HEK293 (cell line): Measurements from ENCODE around the gene ENTPD8.
"Not testable (repeated sequence)": the region's sequence is repeated elsewhere in the genome, so short reads cannot be mapped to it uniquely, and the experiment has no call there.

Experiments used
- MZF1 ChIP-seq: fragments of 450-650 bp; formaldehyde crosslinking; IDR thresholded peaks from 2 replicates; pipeline ENCODE4 v1.5.1; 2017; ENCODE audit warnings: missing biosample characterization, missing genetic modification characterization, borderline replicate concordance
- ZBTB48 ChIP-seq: fragments of 450-650 bp; formaldehyde crosslinking; IDR thresholded peaks from 2 replicates; pipeline ENCODE4 v1.5.1; 2016; ENCODE audit warnings: missing biosample characterization, missing genetic modification characterization
- ZIC2 ChIP-seq: fragments of 450-650 bp; formaldehyde crosslinking; IDR thresholded peaks from 2 replicates; pipeline ENCODE4 v1.5.1; 2016; ENCODE audit warnings: missing biosample characterization, missing genetic modification characterization
- ZNF121 ChIP-seq: fragments of 450-650 bp; formaldehyde crosslinking; IDR thresholded peaks from 2 replicates; pipeline ENCODE4 v1.5.1; 2016; ENCODE audit warnings: missing biosample characterization, missing genetic modification characterization
- ZNF2 ChIP-seq: fragments of 450-650 bp; formaldehyde crosslinking; IDR thresholded peaks from 2 replicates; pipeline ENCODE4 v1.5.1; 2016; ENCODE audit warnings: missing biosample characterization, missing genetic modification characterization
- ZNF274 ChIP-seq, 2 experiments: fragments of 200-500 bp in 1 of 2; fragments of 450-650 bp in 1 of 2; sonication (Bioruptor generic) in 1 of 2; formaldehyde crosslinking in 1 of 2; IDR thresholded peaks; 2 replicates each; pipeline versions ENCODE4 v1.5.1 to v1.6.1; 2014 to 2016; ENCODE audit warnings: borderline replicate concordance in 1 of 2, inconsistent platforms in 1 of 2, low read length in 1 of 2, missing biosample characterization in 1 of 2, missing genetic modification characterization in 1 of 2
- ZNF292 ChIP-seq: fragments of 450-650 bp; formaldehyde crosslinking; IDR thresholded peaks from 2 replicates; pipeline ENCODE4 v1.5.1; 2016; ENCODE audit warnings: low read depth, missing biosample characterization, missing genetic modification characterization, borderline replicate concordance
- ZNF311 ChIP-seq: fragments of 450-650 bp; formaldehyde crosslinking; IDR thresholded peaks from 2 replicates; pipeline ENCODE4 v1.5.1; 2017; ENCODE audit warnings: missing biosample characterization, missing genetic modification characterization, borderline replicate concordance
- ZNF571 ChIP-seq: fragments of 450-650 bp; formaldehyde crosslinking; IDR thresholded peaks from 2 replicates; pipeline ENCODE4 v1.5.0; 2017; ENCODE audit warnings: missing biosample characterization, missing genetic modification characterization
- ZNF785 ChIP-seq: fragments of 450-650 bp; formaldehyde crosslinking; IDR thresholded peaks from 2 replicates; pipeline ENCODE4 v1.5.1; 2016; ENCODE audit warnings: missing biosample characterization, missing genetic modification characterization
- TF ChIP-seq, protein P1 (sequence below): fragments of 450-650 bp; formaldehyde crosslinking; IDR thresholded peaks from 2 replicates; pipeline ENCODE4 v1.5.1; 2017; ENCODE audit warnings: missing biosample characterization, missing genetic modification characterization
- TF ChIP-seq, protein P2 (sequence below): fragments of 450-650 bp; IDR thresholded peaks from 2 replicates; pipeline ENCODE4 v1.5.1; 2018; ENCODE audit warnings: missing biosample characterization, mild to moderate bottlenecking, missing genetic modification characterization
- TF ChIP-seq, protein P3 (sequence below): fragments of 450-650 bp; formaldehyde crosslinking; IDR thresholded peaks from 2 replicates; pipeline ENCODE4 v1.5.1; 2016; ENCODE audit warnings: missing biosample characterization, missing genetic modification characterization
- TF ChIP-seq, protein P4 (sequence below): fragments of 450-650 bp; formaldehyde crosslinking; IDR thresholded peaks from 2 replicates; pipeline ENCODE4 v1.5.1; 2016; ENCODE audit warnings: missing biosample characterization, missing genetic modification characterization

DNA sequence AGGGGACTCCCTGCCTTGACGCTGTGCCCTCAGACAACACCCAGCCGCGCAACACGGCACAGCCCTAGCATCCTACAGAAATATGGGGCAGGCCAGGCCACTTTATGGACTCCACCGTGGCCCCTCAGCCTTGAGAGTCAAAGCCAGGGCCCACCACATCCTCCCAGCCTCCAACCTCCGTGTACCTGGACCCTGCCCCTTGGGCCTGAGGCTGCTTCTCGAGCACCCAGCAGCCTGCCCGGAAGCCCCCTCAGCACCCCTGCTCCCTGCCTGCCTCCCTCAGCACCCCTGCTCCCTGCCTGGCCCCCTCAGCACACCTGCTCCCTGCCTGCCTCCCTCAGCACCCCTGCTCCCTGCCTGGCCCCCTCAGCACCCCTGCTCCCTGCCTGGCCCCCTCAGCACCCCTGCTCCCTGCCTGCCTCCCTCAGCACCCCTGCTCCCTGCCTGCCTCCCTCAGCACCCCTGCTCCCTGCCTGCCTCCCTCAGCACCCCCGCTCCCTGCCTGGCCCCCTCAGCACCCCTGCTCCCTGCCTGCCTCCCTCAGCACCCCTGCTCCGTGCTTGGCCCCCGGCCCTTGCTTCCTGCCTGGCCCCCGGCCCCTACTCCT, 54.5 kb downstream of the ENTPD8 start:
- TF ChIP-seq ZNF274 (IDR thresholded peaks at IDR 0.05; ENCODE audit: low read length); ZNF274 (tag by site-specific recombination; IDR thresholded peaks at IDR 0.05; ENCODE audit: borderline replicate concordance); ZNF311; ZNF785; ZNF121 (tag by site-specific recombination); ZNF571 (tag by site-specific recombination); ZNF292; MZF1 (tag by site-specific recombination); ZNF2 (tag by site-specific recombination); ZBTB48; ZIC2 (tag by site-specific recombination): not testable (repeated sequence)
- TF ChIP-seq, protein P1, sequence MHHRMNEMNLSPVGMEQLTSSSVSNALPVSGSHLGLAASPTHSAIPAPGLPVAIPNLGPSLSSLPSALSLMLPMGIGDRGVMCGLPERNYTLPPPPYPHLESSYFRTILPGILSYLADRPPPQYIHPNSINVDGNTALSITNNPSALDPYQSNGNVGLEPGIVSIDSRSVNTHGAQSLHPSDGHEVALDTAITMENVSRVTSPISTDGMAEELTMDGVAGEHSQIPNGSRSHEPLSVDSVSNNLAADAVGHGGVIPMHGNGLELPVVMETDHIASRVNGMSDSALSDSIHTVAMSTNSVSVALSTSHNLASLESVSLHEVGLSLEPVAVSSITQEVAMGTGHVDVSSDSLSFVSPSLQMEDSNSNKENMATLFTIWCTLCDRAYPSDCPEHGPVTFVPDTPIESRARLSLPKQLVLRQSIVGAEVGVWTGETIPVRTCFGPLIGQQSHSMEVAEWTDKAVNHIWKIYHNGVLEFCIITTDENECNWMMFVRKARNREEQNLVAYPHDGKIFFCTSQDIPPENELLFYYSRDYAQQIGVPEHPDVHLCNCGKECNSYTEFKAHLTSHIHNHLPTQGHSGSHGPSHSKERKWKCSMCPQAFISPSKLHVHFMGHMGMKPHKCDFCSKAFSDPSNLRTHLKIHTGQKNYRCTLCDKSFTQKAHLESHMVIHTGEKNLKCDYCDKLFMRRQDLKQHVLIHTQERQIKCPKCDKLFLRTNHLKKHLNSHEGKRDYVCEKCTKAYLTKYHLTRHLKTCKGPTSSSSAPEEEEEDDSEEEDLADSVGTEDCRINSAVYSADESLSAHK, result not testable (repeated sequence)
- TF ChIP-seq, protein P2, sequence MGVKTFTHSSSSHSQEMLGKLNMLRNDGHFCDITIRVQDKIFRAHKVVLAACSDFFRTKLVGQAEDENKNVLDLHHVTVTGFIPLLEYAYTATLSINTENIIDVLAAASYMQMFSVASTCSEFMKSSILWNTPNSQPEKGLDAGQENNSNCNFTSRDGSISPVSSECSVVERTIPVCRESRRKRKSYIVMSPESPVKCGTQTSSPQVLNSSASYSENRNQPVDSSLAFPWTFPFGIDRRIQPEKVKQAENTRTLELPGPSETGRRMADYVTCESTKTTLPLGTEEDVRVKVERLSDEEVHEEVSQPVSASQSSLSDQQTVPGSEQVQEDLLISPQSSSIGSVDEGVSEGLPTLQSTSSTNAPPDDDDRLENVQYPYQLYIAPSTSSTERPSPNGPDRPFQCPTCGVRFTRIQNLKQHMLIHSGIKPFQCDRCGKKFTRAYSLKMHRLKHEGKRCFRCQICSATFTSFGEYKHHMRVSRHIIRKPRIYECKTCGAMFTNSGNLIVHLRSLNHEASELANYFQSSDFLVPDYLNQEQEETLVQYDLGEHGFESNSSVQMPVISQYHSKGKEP, result not testable (repeated sequence)
- TF ChIP-seq, protein P3, sequence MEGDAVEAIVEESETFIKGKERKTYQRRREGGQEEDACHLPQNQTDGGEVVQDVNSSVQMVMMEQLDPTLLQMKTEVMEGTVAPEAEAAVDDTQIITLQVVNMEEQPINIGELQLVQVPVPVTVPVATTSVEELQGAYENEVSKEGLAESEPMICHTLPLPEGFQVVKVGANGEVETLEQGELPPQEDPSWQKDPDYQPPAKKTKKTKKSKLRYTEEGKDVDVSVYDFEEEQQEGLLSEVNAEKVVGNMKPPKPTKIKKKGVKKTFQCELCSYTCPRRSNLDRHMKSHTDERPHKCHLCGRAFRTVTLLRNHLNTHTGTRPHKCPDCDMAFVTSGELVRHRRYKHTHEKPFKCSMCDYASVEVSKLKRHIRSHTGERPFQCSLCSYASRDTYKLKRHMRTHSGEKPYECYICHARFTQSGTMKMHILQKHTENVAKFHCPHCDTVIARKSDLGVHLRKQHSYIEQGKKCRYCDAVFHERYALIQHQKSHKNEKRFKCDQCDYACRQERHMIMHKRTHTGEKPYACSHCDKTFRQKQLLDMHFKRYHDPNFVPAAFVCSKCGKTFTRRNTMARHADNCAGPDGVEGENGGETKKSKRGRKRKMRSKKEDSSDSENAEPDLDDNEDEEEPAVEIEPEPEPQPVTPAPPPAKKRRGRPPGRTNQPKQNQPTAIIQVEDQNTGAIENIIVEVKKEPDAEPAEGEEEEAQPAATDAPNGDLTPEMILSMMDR (tag by site-specific recombination), result not testable (repeated sequence)
- TF ChIP-seq, protein P4, sequence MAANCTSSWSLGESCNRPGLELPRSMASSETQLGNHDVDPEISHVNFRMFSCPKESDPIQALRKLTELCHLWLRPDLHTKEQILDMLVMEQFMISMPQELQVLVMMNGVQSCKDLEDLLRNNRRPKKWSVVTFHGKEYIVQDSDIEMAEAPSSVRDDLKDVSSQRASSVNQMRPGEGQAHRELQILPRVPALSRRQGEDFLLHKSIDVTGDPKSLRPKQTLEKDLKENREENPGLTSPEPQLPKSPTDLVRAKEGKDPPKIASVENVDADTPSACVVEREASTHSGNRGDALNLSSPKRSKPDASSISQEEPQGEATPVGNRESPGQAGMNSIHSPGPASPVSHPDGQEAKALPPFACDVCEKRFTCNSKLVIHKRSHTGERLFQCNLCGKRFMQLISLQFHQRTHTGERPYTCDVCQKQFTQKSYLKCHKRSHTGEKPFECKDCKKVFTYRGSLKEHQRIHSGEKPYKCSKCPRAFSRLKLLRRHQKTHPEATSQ (tag by site-specific recombination), result not testable (repeated sequence)
